Psoas muscle (tissue), 8 donors: ENCODE results near the gene PARP3. TPM values are rescaled to one million over a fixed set of nuclear protein-coding genes. Genes with fewer than 3 reads are reported as not detected.
A peak's percentile ranks its signal among the peaks of the same experiment; 100 is the strongest.

Experiments used
- ATAC-seq, 4 donors: fragments of 200-7000 bp; cut with Tn5 transposase; one replicate each; pipeline ENCODE4 v1.9.1; 2020; ENCODE audit warnings: moderate library complexity in 3 of 4, mild to moderate bottlenecking in 2 of 4
- DNase-seq, 2 donors: peaks; one replicate each; pipeline ENCODE4 v3.0.0-alpha.2; 2020
- H3K27ac ChIP-seq: fragments of 200-600 bp; one replicate; pipeline ENCODE4 v1.8.0; 2022
- H3K27me3 ChIP-seq, 3 donors: fragments of 200-600 bp in 1 of 3; one replicate each; pipeline versions ENCODE4 v1.6.1 to v1.8.0; 2013 to 2022; ENCODE audit warnings: low read length in 2 of 3, mild to moderate bottlenecking in 2 of 3, moderate library complexity in 1 of 3; ENCODE audit not compliant: insufficient read depth in 3 of 3
- H3K36me3 ChIP-seq, 2 donors: fragments of 200-600 bp in 1 of 2; one replicate each; pipeline versions ENCODE4 v1.6.1 to v1.8.0; 2013 to 2022; ENCODE audit warnings: low read depth in 1 of 2, mild to moderate bottlenecking in 1 of 2, moderate library complexity in 1 of 2; ENCODE audit not compliant: insufficient read depth in 1 of 2
- H3K4me1 ChIP-seq: fragments of 200-600 bp; one replicate; pipeline ENCODE4 v1.8.0; 2022
- H3K4me3 ChIP-seq: fragments of 200-600 bp; one replicate; pipeline ENCODE4 v1.8.0; 2022; ENCODE audit warnings: mild to moderate bottlenecking
- H3K9me3 ChIP-seq: fragments of 200-600 bp; one replicate; pipeline ENCODE4 v1.8.0; 2022
- CTCF ChIP-seq: fragments of 200-600 bp; IDR thresholded peaks from one replicate; pipeline ENCODE4 v1.8.0; 2022; ENCODE audit warnings: antibody characterized with exemption
- WGBS, 3 donors: extraction: QIAGEN DNeasy Blood & Tissue Kit; methylation state at CpG; one replicate each; pipeline versions ENCODE4 v1.1.6 to v1.1.7; 2013; 5-methylcytosine and 5-hydroxymethylcytosine counted together
- intact Hi-C, 2 donors: fragments of 100-400 bp; cut with DNase I; formaldehyde crosslinking; loops; one replicate each; pipeline versions ENCODE4 v1.11.0 to v1.14.2; 2022
- polyA plus RNA-seq, 3 donors: library from polyadenylated mRNA; stranded (reverse); fragments of 200-250 nt; gene quantifications; one replicate each; pipeline ENCODE4 v1.2.3, GENCODE V29; 2013
- total RNA-seq, 4 donors: library from RNA; stranded (reverse); fragmentation: NEBNext Ultra II Directional in 2 of 4; extraction: Animal tissue kit (Norgen Biotek cat#: 25700) in 2 of 4; gene quantifications; one replicate each; pipeline versions ENCODE4 v1.2.1 to v1.2.4, GENCODE V29; 2021 to 2023
- donor health status: healthy with polysubstance abuse.
- donor health status: DM: no; HTN: no; CAD: no; lungs with moderate emphysema.
- donor health status: Bipolar disorder and iron deficiency.
- donor health status: healthy.
- donor health status: DM: yes; HTN: yes; CAD: no.
- donor health status: DM: no; HTN: no; CAD: no.
- donor health status: DM: no; HTN: no; CAD: no.
- donor health status: DM: yes; HTN: yes; CAD: no.

PARP3 gene
- total and polyA plus RNA-seq, 7 donors, result 5.2 to 15.8 (median 11.3) TPM

DNA sequence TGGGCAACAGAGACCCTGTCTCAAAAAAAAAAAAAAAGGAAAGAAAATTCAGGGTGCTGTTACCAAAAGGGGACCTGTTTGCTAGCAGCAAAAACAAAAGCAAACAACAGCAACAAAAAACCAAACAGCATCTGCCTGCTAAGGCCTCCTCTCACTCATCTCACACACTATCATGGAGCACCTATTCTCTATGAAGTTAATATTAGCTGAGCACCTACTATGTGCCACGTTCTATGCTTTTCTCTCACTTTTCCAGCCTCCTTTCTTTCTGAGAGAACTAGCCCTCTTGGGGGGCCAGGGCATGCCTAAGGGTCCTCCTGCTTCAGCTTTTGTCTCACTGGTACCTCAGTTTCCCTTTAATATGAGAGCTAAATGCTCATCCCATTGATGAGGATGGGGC is 12.6 kb downstream of the PARP3 start:
- H3K9me3 ChIP-seq, result no peaks in the 10 kb centered on the region
- ATAC-seq (no peak), DNase-seq (no peak)
- peaks cover 16% of the 10 kb centered on the region for H3K4me1 ChIP-seq
- H3K4me3 ChIP-seq, result no peak overlapping the region
- WGBS, 3 donors, result 86 to 100% (median 90%) methylated on average over 1 of the region's 1 CpG
- H3K36me3 ChIP-seq, result peaks cover 0 to 36% of the 10 kb centered on the region in 2 donors
- H3K27me3 ChIP-seq, result no peaks in the 10 kb centered on the region
- intact Hi-C loops, result no loop called here
- TF ChIP-seq CTCF, result no peak
- H3K27ac ChIP-seq, result no peak overlapping the region

DNA sequence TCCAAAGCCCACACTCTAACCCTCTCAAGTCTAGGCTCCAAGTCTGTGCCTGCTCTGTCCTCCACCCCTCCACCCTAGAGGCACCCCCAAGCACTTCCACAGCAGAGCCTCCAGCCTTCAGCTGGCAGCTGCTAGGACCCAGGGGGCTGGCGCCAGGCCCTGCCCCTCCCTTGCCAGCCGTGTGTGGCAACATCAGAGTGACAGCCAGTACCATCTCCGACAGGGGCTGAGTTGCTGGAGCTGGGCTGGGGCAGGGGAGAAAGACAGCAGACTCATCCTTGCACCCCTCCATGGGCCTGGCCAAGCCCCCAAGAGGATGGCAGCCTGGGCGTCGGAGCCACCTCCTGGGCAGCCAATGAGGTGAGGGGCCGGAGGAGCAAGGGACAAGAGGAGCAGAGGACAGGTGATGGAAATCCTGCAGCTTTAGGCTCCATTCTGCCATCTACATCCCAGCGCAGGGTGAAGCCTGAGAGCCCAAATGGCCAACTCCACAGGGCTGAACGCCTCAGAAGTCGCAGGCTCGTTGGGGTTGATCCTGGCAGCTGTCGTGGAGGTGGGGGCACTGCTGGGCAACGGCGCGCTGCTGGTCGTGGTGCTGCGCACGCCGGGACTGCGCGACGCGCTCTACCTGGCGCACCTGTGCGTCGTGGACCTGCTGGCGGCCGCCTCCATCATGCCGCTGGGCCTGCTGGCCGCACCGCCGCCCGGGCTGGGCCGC is 13.2 kb downstream of the PARP3 start, which contains the start of gene GPR62:
TSS of gene GPR62 (plus strand) at position 207 of the 718 bp plus-strand sequence. CDS start at position 479, 272 bp downstream.
- DNase-seq, result peak in 1 of 2 donors; percentile 80
- Histone ChIP-seq H3K27ac (peak within 1 kb of the TSS; percentile 82), H3K4me3 (peak within 1 kb of the TSS; percentile 66), H3K4me1 (peaks cover 16% of the 10 kb centered on the region), H3K9me3 (no peaks in the 10 kb centered on the region), H3K27me3 (no peaks in the 10 kb centered on the region), H3K36me3 (peaks cover 0 to 42% of the 10 kb centered on the region in 2 donors)
- intact Hi-C loops, result no loop called here
- WGBS, 3 donors, result 11 to 15% (median 13%) methylated on average over 18 to 33 of the region's 33 CpGs
- TF ChIP-seq CTCF, result no peak
- ATAC-seq, result peak; percentile 51 to 78 (median 64)

DNA sequence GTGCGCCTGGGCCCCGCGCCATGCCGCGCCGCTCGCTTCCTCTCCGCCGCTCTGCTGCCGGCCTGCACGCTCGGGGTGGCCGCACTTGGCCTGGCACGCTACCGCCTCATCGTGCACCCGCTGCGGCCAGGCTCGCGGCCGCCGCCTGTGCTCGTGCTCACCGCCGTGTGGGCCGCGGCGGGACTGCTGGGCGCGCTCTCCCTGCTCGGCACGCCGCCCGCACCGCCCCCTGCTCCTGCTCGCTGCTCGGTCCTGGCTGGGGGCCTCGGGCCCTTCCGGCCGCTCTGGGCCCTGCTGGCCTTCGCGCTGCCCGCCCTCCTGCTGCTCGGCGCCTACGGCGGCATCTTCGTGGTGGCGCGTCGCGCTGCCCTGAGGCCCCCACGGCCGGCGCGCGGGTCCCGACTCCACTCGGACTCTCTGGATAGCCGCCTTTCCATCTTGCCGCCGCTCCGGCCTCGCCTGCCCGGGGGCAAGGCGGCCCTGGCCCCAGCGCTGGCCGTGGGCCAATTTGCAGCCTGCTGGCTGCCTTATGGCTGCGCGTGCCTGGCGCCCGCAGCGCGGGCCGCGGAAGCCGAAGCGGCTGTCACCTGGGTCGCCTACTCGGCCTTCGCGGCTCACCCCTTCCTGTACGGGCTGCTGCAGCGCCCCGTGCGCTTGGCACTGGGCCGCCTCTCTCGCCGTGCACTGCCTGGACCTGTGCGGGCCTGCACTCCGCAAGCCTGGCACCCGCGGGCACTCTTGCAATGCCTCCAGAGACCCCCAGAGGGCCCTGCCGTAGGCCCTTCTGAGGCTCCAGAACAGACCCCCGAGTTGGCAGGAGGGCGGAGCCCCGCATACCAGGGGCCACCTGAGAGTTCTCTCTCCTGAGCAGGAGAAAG is 14.0 kb downstream of the PARP3 start:
- intact Hi-C loops, result no loop called here
- Histone ChIP-seq H3K27me3 (no peaks in the 10 kb centered on the region), H3K4me1 (peaks cover 16% of the 10 kb centered on the region), H3K9me3 (no peaks in the 10 kb centered on the region), H3K4me3 (peak overlapping the region; percentile 66), H3K27ac (peak overlapping the region; percentile 82), H3K36me3 (peaks cover 0 to 47% of the 10 kb centered on the region in 2 donors)
- peak; percentile 78 to 81 (median 80) for ATAC-seq
- peak; percentile 45 for TF ChIP-seq CTCF
- DNase-seq, result peak; percentile 78 to 82
- 2 to 3% (median 3%) methylated on average over 64 to 97 of the region's 97 CpGs for WGBS, 3 donors

DNA sequence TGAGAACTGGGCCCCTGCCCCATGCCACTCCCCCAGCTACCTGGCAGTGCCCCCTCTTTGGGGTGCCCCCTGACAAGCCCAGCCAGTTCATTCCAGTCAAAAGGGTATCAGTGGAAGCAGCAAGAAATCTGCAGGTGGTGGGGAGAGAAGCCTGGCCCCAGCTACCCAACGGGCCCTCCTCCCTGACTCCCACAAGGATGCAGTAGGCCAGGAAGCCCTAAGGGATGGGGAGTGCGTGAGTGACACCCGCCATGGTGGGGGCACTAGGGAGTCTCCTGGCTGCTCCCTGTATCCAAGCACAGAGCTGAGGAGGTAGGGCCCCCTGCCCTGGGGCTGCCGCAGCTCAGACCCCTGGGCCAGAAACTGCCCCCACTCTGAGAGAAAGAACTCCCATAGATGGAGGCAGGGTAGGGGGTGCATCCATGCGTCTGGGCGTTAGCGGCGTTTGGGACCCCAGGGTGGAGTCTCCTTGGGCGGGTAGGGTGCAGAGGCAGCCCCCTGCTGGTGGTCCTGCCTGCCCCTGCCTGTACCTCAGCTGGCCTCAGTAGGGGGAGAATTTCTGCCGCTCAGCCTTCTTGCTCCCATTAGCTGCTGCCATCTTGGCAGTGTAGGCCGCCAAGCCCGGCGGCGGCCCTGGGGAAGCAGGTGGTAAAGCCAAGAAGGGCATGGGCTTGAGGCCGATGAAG is 15.5 kb downstream of the PARP3 start:
- peak overlapping the region; percentile 82 for H3K27ac ChIP-seq
- TF ChIP-seq CTCF, result no peak
- peaks cover 26% of the 10 kb centered on the region for H3K4me1 ChIP-seq
- intact Hi-C loops, result no loop called here
- no peak overlapping the region for H3K4me3 ChIP-seq
- no peak for DNase-seq
- 88 to 90% (median 90%) methylated on average over 14 to 15 of the region's 15 CpGs for WGBS, 3 donors
- no peaks in the 10 kb centered on the region for H3K9me3 ChIP-seq
- H3K27me3 ChIP-seq, result no peaks in the 10 kb centered on the region
- no peak for ATAC-seq
- H3K36me3 ChIP-seq, result peaks cover 0 to 49% of the 10 kb centered on the region in 2 donors
